Measurements from ENCODE around the gene XRCC1.

DNA sequence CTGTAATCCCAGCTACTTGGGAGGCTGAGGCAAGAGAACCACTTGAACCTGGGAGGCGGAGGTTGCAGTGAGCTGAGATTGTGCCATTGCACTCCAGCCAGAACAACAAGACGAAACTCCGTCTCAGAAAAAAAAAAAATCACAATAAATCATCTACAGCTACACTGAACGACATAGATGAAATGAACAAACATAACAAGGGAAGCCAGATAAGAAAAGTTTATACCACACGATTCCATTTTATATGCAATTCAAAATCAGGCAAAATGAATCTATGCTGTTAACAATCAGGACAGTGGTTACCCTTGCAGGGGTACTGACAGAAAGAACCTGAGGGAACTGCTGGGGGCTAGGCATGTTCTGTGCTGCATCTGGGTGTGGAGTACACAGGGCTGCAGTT, 5.7 kb downstream of the XRCC1 start:
- TF ChIP-seq, protein P1, sequence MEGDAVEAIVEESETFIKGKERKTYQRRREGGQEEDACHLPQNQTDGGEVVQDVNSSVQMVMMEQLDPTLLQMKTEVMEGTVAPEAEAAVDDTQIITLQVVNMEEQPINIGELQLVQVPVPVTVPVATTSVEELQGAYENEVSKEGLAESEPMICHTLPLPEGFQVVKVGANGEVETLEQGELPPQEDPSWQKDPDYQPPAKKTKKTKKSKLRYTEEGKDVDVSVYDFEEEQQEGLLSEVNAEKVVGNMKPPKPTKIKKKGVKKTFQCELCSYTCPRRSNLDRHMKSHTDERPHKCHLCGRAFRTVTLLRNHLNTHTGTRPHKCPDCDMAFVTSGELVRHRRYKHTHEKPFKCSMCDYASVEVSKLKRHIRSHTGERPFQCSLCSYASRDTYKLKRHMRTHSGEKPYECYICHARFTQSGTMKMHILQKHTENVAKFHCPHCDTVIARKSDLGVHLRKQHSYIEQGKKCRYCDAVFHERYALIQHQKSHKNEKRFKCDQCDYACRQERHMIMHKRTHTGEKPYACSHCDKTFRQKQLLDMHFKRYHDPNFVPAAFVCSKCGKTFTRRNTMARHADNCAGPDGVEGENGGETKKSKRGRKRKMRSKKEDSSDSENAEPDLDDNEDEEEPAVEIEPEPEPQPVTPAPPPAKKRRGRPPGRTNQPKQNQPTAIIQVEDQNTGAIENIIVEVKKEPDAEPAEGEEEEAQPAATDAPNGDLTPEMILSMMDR (IDR thresholded peaks at IDR 0.05), result no peak
- TF ChIP-seq POLR2A (IDR thresholded peaks at IDR 0.05) (no peak), POLR2AphosphoS5 (IDR thresholded peaks at IDR 0.05) (no peak)

Data from breast epithelium (tissue), 3 donors.